Placental epithelial cell (primary cell): ENCODE results near the gene PSMD14. TPM values are rescaled to one million over a fixed set of nuclear protein-coding genes. Genes with fewer than 3 reads are reported as not detected.

Experiments
- small RNA-seq: library from RNA; depleted of rRNA; stranded (forward); fragments of <200 nt; gene quantifications from one replicate; pipeline ENCODE3, GENCODE V24; 2012
- total RNA-seq: library from RNA; depleted of rRNA; stranded (reverse); fragments of >200 nt; gene quantifications from 2 replicates; pipeline ENCODE4 v1.2.3, GENCODE V29; 2012

The PSMD14 gene
- total RNA-seq: 40.8 and 76.7 TPM in 2 replicates

DNA sequence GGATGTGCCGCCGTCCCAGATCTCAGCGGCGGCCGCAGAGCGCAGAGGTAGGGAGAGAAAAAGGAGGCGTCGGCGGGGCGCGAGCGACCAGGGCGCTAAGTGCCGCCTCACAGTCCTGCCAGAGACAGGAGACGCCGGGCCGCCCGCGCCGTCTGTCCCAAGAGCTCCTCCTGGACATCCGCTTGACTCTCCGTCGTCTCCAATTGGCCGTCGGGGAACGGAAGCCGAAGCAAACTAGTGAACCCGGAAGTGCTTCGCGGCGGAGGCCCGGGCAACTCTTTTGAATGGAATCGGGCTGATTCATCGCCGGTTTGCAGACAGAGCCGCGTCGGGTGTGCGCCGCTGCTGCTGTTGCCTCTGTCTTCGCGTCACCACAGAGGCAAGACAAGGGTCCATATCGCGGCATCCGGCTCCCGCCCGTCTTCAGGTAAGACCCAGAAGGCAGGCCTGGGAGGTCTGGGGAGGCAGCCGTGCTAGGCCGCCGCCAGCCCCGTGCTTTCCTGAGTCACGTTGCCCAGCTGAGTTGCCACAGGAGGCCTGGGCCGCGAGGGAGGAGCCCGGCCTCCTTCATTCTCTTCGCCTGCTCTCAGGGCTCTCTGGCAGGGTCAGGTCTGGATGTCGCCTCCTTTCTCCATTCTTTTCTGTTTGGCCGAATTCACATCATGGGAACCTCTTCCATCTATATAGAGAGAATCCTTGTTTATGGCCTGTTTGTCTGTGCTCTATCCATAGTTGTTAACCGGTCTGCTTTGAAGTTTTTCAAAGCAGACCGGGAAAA, at the start of gene PSMD14:
Gene PSMD14 (plus strand): TSS at position 248 of the 778 bp plus-strand sequence. CDS start 10,401 bp downstream, outside the sequence.

DNA sequence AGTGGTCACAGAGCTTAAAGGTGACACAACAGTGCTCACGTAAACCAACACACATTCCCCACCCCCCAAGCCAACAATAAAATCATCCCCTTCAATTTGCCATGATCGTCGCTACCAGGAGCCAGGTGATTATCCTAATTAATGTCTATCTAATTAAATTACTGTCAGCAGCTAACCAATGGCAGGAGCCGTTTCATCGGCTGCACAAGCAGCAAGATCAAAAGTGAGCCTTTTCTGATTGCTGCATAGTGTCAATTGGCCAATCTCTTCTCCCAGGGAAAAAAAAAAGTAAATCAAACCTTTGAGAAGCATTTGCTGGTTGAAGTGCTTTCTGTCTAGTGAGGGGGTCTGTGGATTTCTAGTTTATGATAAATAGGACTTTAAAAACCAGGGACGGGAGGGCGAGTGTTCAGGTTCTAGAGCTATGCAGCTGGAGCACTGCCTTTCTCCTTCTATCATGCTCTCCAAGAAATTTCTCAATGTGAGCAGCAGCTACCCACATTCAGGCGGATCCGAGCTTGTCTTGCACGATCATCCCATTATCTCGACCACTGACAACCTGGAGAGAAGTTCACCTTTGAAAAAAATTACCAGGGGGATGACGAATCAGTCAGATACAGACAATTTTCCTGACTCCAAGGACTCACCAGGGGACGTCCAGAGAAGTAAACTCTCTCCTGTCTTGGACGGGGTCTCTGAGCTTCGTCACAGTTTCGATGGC, 107.9 kb downstream of the PSMD14 start, which contains the start of gene TBR1:
Gene TBR1 (plus strand): TSS at position 311 of the 721 bp plus-strand sequence. CDS start 114 bp downstream, at position 425.

Small RNA genes lying within 50 kb of the gene (small RNA-seq; reads per million reads assigned to genes)
- 0.09 reads per million for gene RNA5SP108

Other genes starting within 250 kb of the PSMD14 start
- gene TANK, start 148.0 kb upstream of the PSMD14 start, total RNA-seq: 34.5 and 72.2 TPM in 2 replicates
- gene TBR1, start 107.9 kb downstream of the PSMD14 start, total RNA-seq: not detected in 2 replicates